ENCODE measurements around the gene SLC35F4. TPM values are rescaled to one million over a fixed set of nuclear protein-coding genes. Genes with fewer than 3 reads are reported as not detected.
"Not testable (repeated sequence)": the region's sequence is repeated elsewhere in the genome, so short reads cannot be mapped to it uniquely, and the experiment has no call there.

Gene SLC35F4
- total RNA-seq, 4 donors from 2014 or later: not detected

DNA sequence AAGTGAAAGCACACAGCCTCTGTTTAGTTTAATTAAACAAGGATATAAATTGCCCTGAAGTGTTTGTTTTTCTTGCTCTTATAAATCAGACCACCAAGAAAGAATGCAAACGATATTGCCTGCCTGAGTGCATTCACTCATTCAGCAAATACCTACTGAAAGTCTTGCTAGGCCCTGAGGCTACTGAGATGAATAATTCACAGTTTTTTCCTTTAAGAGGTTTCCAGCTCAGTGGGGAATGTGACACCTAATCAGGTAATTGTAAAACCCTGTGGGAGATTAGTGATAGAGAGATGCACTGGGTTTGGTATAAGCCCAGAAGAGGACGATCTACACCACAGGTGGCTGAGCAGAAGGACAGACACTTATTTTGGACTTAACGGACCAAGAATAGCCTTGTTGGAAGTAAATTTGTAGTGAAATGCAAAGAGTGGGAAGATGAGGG, 151.4 kb downstream of the SLC35F4 start:
- ATAC-seq: no peak
- Histone ChIP-seq H3K4me1 (no peaks in the 10 kb centered on the region), H3K36me3 (no peaks in the 10 kb centered on the region), H3K27ac (no peak overlapping the region), H3K27me3 (no peaks in the 10 kb centered on the region), H3K9me3 (no peaks in the 10 kb centered on the region), H3K4me3 (no peak overlapping the region)
- in situ Hi-C loops (cut with MboI; ENCODE audit: low sequenced_read_pairs in 4 of 4) (no loop called here), intact Hi-C loops (cut with DNase I; ENCODE audit: low total_unique reads) (no loop called here)
- no peak for DNase-seq
- TF ChIP-seq CTCF (IDR thresholded peaks at IDR 0.05 in 4 of 5, conservative IDR thresholded peaks at IDR 0.05 in 1 of 5) (no peak), POLR2A (IDR thresholded peaks at IDR 0.05) (no peak)

- no peak overlapping the region for H3K27ac ChIP-seq
- no peaks in the 10 kb centered on the region for H3K9me3 ChIP-seq
- DNase-seq (no peak), ATAC-seq (no peak)
- H3K27me3 ChIP-seq: no peaks in the 10 kb centered on the region
- no peaks in the 10 kb centered on the region for H3K4me1 ChIP-seq
- intact Hi-C loops (cut with DNase I; ENCODE audit: low total_unique reads) (no loop called here), in situ Hi-C loops (cut with MboI; ENCODE audit: low sequenced_read_pairs in 4 of 4) (no loop called here)
- H3K36me3 ChIP-seq: no peaks in the 10 kb centered on the region
- no peak overlapping the region for H3K4me3 ChIP-seq
- TF ChIP-seq CTCF (IDR thresholded peaks at IDR 0.05 in 4 of 5, conservative IDR thresholded peaks at IDR 0.05 in 1 of 5) (no peak), POLR2A (IDR thresholded peaks at IDR 0.05) (no peak)
Measured at GRCh38 chr14:57712698-57713097, 153.2 kb downstream of the SLC35F4 start.

- no peak for ATAC-seq
- Histone ChIP-seq H3K27ac (no peak overlapping the region), H3K36me3 (no peaks in the 10 kb centered on the region), H3K4me1 (no peaks in the 10 kb centered on the region), H3K4me3 (no peak overlapping the region), H3K27me3 (no peaks in the 10 kb centered on the region), H3K9me3 (no peaks in the 10 kb centered on the region)
- DNase-seq: no peak
- TF ChIP-seq POLR2A (IDR thresholded peaks at IDR 0.05): no peak
- no peak for TF ChIP-seq CTCF (IDR thresholded peaks at IDR 0.05 in 4 of 5, conservative IDR thresholded peaks at IDR 0.05 in 1 of 5)
- intact Hi-C loops (cut with DNase I; ENCODE audit: low total_unique reads) (no loop called here), in situ Hi-C loops (cut with MboI; ENCODE audit: low sequenced_read_pairs in 4 of 4) (no loop called here)
Measured at GRCh38 chr14:57712102-57712501, 153.8 kb downstream of the SLC35F4 start.

- Histone ChIP-seq H3K27ac (no peak overlapping the region), H3K4me3 (no peak overlapping the region), H3K4me1 (no peaks in the 10 kb centered on the region), H3K36me3 (no peaks in the 10 kb centered on the region), H3K27me3 (no peaks in the 10 kb centered on the region), H3K9me3 (no peaks in the 10 kb centered on the region)
- ATAC-seq (no peak), DNase-seq (no peak)
- intact Hi-C loops (cut with DNase I; ENCODE audit: low total_unique reads): no loop called here
- in situ Hi-C loops (cut with MboI; ENCODE audit: low sequenced_read_pairs in 4 of 4): no loop called here
- TF ChIP-seq POLR2A (IDR thresholded peaks at IDR 0.05) (no peak), CTCF (IDR thresholded peaks at IDR 0.05 in 4 of 5, conservative IDR thresholded peaks at IDR 0.05 in 1 of 5) (no peak)
Measured at GRCh38 chr14:57709909-57710308, 156.0 kb downstream of the SLC35F4 start.

DNA sequence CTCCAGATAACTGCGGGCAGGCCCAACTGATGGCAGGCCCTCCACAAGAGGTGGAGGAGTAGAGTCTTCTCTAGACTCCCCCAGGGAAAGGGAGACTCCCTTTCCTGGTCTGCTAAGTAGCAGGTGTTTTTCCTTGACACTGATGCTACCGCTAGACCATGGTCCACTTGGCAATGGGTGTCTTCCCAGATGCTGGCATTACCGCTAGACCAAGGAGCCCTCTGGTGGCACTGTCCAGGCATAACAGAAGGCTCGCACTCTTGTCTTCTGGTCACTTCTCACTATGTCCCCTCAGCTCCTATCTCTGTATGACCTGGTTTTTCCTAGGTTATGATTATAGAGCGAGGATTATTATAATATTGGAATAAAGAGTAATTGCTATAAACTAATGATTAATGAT, 156.8 kb downstream of the SLC35F4 start:
- intact Hi-C loops (cut with DNase I; ENCODE audit: low total_unique reads); in situ Hi-C loops (cut with MboI; ENCODE audit: low sequenced_read_pairs in 4 of 4): not testable (repeated sequence)

More for the DNA sequence above, 156.8 kb downstream of the SLC35F4 start:
- H3K9me3 ChIP-seq, ATAC-seq, H3K4me1 ChIP-seq, DNase-seq, H3K4me3 ChIP-seq, H3K27ac ChIP-seq, H3K27me3 ChIP-seq, H3K36me3 ChIP-seq: not testable (repeated sequence)
